IPS-NIHi7 (cell line): Measurements from ENCODE around the gene GPC6.

Experiments used
- DNase-seq: peaks from one replicate; pipeline ENCODE4 v3.0.0; 2012; ENCODE audit warnings: mixed read lengths; ENCODE audit errors: extremely low spot score

The GPC6 gene

DNA sequence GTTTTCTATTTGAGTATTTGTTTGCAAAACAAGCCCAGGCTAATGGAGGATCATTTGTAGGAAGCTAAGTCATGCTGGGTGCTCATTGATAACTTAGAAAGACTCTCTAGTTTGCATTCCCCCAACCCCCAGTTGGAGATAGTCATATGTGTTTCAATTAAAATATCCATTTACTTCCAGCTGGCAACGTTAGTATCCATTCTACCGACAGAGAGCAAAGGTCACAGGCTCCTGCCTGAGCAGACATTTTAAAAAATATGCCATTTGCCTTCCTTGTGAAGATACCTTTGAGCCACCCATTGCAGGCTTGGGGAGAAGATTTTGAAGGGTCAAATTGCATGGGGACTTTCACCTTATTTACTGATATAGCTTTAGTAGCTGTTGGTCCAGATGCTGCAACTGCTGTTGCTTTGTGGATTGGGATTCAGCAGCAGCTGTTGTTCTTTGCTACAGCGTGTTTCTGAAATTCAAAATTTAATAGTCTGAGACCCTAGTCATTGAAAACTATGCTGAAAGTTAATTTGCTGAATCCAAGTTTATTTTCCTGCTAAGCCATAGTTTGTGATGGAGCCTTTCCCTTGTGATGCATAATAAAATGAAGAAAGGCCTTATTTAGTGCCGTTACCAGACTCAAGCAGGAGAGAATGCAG, 335.1 kb downstream of the GPC6 start:
- peak; percentile 14 for DNase-seq

DNA sequence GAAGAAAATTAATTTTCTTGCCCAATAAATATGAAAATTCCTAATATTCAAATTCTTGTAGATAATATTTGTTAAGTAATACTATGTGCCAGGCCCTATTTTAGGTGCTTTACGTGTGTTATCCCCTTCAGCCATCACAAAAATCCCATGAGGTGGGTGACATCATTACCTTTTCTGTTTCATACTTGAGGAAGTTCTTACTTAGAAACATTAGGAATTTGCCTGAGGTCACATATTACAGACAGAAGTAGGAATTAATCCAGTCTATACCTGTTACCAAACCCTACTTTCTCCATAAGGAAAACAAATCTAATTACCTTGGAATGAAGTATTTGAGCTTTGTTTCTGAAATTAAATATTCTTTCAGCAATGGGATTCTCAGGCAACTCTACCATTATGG, 336.1 kb downstream of the GPC6 start:
- no peak for DNase-seq

DNA sequence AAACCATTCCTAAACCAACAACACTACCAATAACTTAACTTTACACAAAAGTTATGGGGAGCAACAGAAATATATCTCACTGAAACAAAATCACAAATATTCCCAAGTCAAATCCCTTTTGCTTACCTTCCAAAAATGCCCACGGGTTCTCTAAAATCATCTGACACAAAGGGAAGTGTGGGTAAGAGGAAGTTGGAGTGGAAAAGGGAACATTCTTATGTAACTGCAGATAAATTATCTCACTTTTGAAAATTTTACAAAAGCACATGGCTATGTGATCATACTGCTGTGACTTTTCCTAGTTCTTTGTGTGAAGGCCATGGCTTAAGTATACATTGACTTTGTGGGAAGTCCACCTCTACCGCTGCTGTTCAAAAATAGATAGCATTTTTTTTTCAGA, 350.5 kb downstream of the GPC6 start:
- DNase-seq: no peak

DNA sequence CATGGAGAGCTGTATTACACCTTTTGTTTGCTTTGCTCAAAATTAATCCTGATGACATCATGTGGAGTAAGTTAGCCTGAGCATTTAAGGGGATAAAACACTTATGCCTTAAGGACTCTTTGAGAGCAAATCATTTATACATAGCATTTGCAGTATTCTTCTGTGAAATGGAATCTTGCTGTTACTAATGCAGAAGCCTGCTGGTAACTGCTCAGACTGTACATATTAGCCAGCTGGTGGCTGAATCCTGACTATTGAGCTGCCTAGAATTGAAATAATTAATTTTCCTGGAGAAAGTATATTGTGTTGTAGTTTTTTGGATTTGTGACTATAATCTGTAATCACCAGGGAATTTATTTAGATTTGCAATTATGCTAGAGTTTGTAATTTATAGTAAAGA, 363.2 kb downstream of the GPC6 start:
- no peak for DNase-seq

DNA sequence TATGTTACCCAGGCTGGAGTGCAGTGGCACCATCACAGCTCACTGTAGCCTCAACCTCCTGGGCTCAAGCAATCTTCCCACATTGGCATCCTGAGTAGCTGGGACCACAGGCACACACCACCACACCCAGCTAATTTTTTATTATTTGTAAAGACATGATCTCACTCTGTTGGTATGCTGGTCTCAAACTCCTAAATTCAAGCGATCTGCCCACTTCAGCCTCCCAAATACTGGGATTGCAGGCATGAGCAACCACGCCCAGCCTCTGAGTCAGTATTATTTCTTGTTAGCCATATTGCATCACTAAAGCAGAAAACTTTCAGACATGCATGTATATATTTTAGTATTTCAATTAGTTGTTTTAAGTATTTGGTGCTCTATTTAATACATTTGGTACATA, 376.4 kb downstream of the GPC6 start:
- DNase-seq: no peak

DNA sequence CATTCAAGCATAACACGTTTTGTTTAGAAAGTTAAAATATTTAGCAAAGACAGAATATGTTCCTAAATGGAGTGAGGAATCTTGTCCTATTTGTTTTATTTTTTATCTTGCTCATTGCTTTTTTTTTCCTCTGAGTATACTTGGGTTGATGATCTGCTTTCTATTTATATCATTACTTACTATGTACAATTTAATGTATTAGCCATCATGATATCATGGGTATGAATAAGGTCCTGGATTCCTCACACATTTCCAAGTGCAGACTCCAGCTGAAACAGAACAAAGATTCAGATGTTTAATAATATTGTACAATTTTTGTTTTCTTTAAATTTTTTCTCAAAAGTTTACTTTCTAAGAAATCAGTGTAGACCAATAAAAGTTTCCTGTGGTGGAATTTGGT, 388.2 kb downstream of the GPC6 start:
- no peak for DNase-seq

DNA sequence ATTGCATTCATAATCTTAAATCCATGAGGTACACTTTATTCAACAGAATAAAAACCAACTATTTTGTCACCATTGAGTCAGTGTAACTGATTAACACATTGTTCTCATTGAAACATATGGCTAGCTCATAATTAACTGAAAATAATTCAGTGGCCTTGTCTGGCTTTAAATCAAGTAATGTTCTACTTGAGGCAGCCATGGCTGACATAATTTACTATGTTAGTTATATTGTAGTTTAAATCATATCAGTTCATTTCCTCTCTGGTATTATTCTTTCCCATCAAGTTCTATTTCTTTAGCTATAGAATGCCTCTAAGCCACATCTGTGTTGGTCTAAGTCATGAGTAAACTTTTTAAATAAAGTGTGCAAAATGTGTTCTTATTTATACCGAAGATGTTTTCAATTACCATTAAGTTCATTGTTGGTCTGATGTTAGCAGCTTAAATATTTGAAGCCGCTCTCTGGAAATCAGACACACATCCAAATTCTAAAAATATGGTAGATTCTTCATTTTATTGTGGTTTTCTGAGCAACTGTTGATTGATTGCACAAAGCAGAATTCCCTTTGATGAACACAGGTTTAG, 393.7 kb downstream of the GPC6 start:
- no peak for DNase-seq

DNA sequence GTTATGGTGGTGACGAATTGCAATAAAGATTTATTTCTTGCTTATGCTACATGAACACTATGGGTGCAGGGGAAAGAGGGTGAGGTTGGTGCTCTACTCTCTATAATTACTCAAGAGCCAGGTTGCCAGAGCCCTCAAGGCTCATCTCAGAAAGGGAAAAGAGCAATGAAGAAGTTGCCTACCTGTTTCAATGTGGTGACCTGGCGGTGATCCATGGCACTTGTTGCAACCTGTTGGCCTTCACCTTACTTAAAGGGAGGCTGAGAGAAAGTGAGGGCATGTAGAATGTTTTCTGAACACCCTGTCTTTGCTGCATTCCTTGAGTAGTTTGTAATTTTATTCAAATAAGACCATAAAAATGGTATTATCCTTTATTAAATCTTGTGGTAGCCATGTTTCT, 394.4 kb downstream of the GPC6 start:
- DNase-seq: no peak

DNA sequence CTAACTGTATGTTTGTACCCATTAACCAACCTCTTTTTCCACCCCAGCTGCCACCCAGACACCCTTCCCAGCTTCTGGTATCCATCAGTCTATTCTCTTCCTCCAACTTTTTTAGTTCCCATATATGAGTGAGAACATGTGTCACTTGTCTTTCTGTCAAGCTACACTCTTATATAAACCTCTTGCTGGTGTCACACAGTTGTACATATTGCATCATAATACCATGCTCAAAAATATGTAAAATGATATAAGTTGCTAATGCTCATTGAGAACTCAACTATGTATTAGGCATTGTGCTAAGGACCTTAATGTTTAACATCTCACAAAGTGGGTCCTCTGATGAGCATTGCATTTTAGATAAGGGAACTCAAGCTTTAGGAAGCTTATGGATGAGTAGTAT, 395.4 kb downstream of the GPC6 start:
- DNase-seq: no peak

DNA sequence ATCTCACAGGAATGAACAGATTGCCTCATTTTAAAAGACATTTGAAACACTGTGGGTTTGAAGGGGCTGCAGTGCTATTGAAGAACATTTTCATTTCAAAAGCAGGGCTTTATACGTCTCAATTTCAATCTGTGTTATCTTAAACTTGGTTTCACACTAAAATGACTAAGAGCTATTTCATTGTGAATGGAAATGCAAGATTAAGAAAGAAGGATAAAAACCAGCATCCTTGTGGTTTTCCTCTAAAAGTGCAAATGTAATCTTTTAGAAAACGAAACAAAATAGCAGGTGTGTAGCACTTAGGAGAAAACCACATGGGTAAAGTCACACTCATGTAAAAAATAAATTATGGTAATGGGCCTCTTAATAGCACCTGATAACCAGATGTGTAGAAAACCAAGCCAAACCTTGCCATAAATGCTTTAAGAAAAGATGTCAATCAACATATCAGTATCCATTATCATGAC, 397.7 kb downstream of the GPC6 start:
- no peak for DNase-seq

DNA sequence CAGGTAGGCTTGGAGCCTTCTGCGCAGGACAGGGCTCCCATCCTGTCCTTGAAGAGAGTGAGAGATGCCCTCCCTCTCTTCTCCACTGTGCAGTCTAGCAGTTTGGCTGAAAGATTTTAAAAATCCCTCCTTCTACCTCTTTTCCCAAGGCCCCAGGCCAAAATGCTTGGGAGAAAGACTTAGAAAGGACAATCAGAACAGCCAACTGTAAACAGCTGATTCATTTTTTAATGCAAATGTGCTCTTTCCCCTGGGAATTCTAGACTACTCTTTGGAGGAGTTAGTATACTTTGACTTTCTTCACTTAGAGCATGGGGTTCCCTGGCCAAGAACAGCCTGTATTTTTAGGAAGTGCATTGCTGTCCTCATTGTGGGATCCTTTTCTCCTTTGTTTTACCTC, 398.9 kb downstream of the GPC6 start:
- DNase-seq: no peak

DNA sequence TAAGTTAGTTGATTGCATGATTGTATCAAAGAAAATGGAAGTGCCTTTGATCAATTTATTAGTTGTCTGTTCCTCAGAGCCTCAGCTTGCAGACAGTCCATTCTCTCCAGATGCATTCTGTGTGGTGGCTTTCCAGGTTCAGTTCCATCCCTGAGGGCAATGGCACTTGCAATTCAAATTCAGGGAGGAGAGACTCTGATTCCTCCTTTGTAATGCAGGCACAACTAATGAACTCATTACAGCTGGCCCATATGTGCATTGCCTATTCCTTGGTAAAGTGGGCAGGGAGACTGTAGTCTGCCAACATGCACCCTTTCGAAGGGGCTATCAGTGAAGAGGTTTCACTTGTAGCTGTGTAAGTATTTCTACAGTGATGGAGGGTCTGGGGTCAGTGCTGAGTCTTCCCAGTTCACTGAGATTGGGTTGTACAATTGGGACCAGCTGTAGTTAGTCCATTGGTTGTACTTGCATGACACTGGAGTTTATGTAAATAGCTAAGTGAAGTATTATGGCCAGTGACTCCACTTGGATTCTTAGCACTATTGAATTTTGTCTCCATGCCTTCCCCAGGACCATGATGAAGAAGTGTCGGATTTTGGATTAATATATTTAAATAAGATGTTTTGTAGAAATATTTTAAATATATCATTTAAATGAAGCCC, 401.7 kb downstream of the GPC6 start:
- DNase-seq: no peak

DNA sequence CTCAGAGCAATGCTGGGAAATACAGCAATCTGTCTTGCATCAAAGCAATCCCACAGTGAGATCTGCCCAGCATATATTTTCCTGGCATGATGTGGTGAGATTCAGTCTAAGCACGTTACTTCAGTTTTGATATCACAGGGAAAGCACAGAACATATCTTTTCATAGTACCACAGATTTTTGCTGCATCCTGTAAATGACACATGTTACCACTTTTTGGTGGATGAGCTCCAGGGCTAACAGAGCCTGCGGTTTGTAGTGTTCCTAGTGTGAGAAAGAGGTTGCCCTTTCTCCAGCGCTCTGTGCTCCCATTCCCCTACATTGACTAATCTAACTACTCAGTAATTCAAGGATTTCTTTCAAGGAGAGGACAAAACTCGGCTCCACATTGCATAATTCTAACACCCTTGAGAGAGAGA, 409.0 kb downstream of the GPC6 start:
- no peak for DNase-seq

DNA sequence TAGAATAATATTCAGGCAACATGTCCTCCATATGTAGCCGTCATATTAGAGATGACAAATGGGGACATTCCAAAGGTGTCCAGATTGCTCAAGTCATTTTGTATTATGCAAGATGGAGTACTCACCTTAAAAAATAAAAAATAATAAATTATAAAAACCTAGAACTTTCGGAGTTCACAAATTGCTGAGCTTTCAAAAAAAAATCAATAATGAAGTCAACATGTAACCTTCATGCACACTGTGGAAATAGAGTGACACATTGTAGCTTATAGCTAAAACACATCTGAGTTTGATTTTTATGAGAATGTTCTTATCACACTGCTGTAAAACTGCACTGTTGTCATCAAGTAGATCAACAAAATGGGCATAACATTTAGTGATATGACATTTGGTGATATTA, 411.2 kb downstream of the GPC6 start:
- no peak for DNase-seq

DNA sequence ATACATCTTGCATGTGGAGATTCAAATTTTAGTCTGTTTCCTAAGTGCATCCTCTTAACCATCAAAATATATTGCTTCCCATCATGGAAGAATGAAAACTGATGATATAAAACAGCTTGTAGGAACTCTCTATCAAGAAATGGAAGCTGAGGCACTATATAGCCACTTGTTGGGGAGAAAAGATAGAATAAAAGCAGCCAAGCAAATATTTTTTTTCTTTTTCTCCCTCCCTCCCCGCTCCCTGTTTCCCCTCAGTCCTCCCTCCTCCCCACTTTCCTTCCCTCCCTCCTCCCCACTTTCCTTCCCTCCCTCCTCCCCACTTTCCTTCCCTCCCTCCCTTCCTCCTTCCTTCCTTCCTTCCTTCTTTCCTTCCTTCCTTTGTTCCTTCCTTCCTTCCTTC, 413.8 kb downstream of the GPC6 start:
- no peak for DNase-seq

DNA sequence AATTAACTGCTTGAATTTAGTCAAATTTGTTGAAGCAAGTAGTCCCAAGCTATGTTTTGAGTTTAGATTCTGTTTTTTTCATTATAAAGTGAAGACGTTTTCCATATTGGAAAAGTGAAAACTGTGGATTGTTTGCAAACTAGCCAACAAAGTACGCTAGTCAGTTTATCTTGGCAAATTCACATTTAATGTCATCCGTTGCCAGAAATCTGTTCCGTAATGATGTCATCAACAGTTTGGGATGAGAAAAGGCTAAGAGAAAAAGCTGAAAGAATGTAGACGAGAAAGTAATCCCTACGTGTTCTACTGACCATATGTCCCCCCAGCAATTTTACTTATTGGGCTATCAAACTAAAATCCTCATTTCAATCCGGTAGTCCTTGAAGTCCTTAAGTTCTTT, 419.6 kb downstream of the GPC6 start:
- DNase-seq: no peak

DNA sequence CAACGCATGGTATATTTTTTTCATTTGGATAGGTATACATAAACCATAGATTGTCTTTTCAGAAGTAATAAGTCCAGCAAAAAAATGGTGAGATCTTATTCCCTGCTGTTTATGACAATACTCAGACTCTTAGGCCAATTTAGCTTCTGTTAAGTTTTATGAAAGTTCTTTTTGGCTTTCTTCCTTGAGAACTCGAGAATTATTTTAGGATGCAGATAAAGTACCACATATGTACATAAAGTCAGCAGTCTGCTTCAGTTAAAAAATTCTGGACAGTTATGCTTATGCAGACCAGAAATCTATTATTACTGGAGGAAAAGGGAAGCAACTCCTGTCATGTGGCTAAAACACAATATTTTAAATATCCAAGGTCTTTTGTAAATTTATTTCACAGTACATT, 422.9 kb downstream of the GPC6 start:
- no peak for DNase-seq

DNA sequence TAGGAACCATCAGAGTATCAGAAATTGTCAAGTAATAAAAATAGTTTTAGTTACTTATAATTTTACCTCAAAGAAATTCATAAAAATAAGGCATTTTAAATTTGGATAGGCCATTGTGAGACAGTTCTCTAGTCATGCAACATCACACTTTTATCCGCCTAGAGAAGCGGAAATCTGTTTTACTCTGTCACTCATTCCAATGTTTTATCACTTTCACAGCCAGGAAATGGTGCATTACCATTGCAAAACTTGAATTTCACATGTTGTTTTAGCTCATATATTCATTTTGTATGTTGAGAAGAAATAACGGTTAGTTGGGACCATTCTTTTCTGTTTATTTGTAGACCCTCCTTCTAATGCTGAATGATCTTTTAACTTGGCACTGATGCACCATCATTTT, 427.2 kb downstream of the GPC6 start:
- DNase-seq: no peak

DNA sequence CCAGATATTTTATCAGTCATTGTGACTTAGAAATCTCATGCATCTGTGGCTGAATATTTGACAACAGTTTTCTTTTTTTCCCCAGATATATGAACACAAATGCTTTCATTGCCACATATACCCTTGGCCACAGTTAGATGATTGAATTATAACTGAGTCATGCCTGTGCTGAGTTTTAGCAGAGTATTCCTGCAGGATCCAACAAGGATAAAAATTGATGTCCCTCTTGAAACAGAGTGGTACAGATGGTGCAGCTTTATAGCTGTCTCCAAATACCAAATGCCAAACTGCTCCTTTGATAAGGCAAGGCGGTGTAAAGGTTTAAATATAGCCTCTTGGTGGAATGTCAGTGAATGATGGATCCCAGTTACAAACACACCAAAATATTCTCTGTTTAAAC, 428.5 kb downstream of the GPC6 start:
- no peak for DNase-seq

DNA sequence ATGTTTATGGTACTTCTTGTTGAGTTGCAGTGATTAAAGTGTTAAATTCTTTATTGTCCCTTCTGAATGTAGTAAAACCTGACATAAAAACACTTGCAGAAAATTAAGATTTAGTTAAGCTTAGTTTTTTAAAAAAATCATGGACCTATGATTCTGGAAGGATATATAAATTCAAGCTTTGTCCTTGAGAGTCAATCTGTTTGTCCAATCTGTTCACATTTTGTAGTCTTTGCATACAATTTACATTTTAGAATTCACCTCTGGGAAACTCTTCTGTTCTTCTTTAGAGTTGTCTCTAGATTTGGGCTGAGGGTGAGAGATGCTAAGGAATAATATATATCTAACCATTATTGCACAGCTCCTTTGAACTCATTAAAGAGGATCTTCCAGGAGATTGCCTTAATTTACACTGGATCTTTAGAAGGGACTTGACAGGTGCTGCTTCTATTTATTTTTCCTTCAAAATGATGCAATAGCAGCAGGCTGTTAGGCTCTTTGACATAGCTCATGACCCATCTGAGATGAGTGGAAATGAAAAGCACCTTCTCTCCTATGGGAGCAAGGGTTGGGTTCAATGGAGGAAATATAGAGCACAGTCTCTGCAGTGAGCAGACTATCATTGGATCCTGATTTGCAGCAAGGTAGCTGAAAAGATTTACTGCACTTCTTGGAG, 433.9 kb downstream of the GPC6 start:
- no peak for DNase-seq

DNA sequence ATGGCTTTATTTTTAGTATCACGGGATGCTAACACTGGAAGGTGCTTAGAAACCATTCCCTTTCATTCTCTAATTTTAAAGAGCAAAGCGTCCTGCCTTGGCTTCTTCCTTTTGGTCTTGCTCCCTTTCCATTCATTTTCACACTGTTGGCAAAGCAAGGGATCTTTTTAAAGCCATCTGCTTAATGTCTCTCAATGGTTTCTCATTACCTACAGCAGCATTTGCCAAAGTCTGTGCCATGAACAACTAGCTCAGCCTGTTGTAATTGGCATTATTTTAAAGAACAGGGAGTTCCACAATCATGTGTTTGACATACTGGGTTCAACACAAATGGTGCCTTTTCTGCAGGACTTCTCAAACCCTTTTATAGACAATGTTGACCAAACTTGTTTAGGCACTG, 444.3 kb downstream of the GPC6 start:
- DNase-seq: no peak

DNA sequence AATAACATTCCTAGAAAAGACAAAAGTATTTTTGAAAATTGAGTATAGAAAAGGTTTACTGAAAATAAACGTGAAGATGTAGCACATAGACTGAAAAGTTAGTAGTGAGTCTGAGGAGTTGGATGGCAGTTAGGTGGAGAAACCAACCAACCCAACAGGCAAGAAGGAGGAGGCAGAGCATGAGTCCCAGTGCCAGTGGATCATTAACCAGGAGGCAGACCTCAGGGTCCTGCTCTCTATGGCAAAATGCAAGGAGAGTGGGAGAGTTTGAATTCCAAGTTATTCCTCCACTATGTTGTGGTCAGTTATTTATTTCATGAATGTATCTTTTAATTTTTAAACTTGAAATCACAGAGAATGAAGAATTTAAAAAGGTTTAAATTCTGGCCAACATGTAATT, 446.4 kb downstream of the GPC6 start:
- DNase-seq: no peak

DNA sequence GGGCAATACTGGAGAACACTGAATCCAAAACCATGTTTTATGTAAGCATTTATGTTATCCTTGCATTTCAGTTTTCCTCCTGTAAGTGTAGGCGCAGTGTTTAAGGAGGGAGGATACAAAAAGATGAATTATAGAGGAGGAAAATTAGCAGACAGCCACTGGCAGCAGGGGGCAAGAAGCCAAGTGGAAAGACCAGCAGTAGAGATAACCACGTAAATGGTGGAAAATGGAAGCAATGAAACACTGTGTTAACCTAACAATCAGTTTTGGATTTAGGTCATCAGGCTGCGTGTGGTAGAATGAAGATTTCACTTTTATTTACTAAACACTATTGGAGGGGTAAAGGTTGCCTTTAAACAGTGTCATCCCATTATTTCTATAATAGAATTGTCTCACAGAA, 447.3 kb downstream of the GPC6 start:
- no peak for DNase-seq
